Activated CD8-positive, alpha-beta memory T cell treated with anti-CD3 and anti-CD28 coated beads, Interleukin-2, amount 50 U/mL, for 48 hours (primary cell): ENCODE measurements around the gene DEK.
"Not testable (repeated sequence)": the region's sequence is repeated elsewhere in the genome, so short reads cannot be mapped to it uniquely, and the experiment has no call there.

ENCODE experiments used
- DNase-seq: peaks from one replicate; pipeline ENCODE4 v3.0.0-alpha.2; 2020

Gene DEK

DNA sequence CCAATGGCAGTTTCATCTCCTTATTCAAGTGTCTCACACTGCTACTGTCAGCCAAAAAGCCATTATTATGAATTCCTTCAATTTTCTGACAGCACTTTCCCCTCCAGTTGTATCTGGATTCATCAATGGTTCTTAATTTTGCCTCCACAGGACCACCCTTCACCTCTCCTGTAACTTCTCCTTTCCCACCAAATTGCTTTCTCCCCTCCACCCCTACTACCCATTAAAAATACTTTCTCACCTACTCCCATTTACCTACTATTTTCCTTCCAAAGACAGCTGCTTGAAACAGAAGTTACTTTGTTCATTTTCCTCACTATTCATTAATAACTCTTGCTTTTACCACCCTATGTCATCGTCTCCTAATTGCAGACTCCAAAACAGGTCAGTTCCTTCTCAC is 29.8 kb downstream of the DEK start:
- DNase-seq = no peak

DNA sequence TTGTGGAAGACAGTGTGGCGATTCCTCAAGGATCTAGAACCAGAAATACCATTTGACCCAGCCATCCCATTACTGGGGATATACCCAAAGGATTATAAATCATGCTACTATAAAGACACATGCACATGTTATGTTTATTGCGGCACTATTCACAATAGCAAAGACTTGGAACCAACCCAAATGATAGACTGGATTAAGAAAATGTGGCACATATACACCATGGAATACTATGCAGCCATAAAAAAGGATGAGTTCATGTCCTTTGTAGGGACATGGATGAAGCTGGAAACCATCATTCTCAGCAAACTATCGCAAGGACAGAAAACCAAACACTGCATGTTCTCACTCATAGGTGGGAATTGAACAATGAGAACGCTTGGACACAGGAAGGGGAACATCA is 30.6 kb downstream of the DEK start:
- not testable (repeated sequence) for DNase-seq

DNA sequence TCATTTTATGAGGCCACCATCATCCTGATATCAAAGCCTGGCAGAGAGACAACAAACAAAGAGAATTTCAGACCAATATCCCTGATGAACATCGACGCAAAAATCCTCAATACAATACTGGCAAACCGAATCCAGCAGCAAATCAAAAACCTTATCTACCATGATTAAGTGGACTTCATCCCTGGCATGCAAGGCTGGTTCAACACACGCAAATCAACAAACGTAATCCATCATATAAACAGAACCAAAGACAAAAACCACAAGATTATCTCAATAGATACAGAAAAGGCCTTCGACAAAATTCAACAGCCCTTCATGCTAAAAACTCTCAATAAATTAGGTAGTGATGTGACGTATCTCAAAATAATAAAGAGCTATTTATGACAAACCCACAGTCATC is 32.5 kb downstream of the DEK start:
- DNase-seq = not testable (repeated sequence)

DNA sequence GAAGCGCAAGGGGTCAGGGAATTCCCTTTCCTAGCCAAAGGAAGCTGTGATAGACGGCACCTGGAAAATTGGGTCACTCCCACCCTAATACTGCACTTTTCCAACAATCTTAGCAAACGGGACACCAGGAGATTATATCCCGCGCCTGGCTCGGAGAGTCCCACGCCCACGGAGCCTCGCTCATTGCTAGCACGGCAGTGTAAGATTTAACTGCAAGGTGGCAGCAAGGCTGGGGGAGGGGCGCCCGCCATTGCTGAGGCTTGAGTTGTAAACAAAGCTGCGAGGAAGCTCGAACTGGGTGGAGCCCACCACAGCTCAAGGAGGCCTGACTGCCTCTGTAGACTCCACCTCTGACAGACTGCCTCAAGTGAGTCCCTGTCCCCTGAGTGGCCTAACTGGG is 35.7 kb downstream of the DEK start:
- DNase-seq = not testable (repeated sequence)

DNA sequence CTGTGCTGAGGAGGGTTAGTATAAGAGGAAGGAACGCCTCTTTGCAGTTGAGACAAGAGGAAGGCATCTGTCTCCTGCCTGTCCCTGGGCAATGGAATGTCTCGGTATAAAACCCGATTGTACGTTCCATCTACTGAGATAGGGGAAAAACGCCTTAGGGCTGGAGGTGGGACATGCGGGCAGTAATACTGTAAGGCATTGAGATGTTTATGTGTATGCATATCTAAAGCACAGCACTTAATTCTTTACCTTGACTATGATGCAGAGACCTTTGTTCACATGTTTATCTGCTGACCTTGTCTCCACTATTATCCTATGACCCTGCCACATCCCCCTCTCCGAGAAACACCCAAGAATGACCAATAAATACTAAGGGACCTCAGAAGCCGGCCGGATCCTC is 37.2 kb downstream of the DEK start:
- not testable (repeated sequence) for DNase-seq

DNA sequence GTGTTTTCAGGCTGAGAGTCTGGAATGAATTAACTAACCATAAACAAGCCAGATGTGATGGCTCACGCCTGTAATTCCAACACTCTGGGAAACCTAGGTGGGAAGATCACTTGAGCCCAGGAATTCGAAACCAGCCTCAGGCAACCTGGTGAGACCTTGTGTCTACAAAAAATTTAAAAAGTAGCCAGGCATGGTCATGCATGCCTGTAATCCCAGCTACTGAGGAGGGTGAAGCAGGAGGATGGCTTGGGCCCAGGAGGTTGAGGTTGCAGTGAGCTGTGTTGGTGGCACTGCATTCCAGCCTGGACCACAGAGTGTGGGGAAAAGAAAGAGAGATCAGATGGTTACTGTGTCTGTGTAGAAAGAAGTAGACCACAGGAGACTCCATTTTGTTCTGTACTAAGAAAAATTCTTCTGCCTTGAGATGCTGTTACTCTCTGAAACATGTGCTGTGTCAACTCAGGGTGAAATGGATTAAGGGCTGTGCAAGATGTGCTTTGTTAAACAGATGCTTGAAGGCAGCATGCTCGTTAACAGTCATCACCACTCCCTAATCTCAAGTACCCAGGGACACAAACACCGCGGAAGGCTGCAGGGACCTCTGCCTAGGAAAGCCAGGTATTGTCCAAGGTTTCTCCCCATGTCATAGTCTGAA is 37.8 kb downstream of the DEK start:
- not testable (repeated sequence) for DNase-seq

DNA sequence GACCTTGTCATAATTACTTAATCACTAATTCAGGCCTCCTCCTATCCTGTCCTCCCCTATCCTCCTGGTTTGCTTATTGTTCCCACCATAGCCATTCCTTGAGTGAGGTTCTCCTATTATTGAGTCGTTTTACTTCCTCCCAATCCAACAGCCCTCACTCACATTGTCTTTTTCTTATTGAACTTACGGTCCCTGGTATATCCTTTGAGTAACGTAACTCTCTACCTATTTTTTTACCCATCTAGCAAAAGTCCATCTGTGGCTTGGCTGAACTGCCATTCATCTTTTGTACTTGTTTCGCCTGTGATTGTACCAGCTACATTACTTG is 43.1 kb downstream of the DEK start:
- no peak for DNase-seq

DNA sequence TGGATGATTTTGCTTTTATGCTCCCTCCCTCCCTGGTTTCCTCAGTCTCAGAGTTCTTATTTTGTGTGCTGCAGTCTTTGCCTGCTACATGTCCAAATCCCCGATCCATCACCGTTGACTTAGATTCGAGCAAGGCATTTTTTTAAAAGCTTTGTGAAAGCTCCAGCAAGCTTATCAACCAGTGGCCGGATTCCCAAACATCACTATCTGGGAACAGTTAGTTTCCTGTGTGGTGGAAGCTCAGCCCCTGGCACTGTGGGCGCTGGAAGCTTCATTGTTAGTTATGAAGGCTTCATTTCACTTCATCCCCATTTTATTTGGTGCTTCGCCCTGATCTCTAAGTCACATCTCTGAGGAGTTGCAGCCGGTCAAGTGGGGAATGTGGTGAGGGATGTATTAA is 44.7 kb downstream of the DEK start:
- DNase-seq = no peak

DNA sequence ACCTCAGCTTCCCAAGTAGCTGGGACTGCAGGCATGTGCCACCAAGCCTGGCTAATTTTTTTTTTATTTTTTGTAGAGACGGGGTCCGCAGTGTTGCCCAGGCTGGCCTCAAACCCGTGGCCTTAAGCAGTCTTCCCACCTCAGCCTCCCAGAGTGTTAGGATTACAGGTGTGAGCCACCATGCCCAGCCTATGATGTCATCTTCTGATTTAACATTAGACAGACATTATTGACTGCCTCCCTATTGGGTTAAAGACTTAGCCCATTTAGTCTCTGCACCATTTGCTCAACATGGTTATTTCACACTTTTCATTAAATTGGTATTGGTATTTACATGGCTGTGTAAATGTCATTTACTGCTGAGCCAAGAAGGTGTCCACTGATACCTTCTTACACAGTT is 46.1 kb downstream of the DEK start:
- DNase-seq = no peak

DNA sequence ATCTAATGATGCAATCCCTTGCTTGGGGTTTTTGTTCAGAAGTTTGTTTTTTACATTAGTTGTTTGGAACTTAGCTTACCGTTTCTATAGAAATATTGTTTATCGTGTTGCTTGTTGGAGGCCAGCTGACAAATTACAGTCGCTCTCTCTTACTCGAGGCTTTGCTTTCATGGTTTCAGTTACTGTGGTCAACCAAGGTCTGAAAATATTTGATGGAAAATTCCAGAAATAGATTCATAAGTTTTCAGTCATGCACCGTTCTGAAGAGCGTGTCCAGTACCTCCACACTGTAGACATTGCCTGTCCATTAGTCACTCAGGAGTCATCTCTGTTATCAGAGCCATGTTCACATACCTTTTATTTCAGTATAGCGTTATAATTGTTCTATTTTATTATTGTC is 47.9 kb downstream of the DEK start:
- no peak for DNase-seq

DNA sequence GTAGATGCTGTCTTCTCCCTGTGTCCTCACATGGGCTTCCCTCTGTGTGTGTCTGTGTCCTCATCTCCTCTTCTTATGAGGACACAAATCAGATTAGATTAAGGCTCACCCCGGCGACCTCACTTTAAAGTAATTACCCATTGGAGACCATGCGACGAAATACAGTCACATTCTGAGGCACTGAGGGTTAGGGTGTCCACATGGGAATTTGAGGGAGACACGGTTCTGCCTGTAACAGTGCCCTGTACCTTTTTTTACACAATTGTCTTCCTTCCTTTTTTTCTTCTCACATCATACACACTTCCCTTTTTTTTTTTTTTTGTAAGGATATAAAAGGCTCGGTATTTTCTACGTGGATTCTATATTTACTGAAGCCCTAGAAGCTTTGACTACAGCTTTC is 48.9 kb downstream of the DEK start:
- no peak for DNase-seq

DNA sequence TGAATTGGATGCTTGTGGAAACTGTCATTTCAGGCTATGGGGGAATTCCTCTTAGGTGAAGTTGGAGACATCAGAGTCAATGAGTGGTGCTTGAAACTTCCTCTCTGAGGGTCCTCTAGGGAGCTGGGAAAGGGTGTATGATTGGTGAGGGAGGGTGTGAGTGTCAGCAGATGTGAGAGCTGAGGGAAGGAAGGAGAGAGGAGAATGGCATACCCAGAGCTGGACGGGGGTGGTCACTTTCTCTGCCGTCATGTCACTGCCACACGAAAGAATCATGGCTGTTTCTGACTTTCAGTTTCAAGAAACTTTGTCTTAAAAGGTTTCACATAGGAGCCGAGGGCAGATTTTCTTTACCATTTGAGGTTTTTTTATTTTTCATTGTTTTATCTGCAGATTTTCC is 50.3 kb downstream of the DEK start:
- no peak for DNase-seq

DNA sequence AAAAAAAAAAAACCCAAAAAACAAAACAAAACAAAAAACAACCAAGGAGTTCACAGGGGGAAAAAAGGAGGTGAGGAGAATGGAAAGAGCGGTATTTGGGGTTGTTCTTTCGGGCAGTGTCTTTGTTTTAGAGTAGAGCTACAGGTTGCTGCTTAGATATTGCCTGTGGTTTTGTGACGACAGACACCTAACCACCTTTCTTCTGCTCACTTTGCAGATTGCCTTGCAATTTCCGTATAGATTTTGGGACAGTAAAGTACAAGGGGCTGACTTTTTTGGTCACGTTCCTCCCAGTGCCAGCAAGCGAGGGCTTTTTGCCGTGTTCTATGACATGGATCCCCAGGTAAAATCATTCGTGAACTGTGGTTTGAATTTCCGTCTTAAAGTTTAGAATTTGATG is 50.9 kb downstream of the DEK start:
- DNase-seq = no peak

DNA sequence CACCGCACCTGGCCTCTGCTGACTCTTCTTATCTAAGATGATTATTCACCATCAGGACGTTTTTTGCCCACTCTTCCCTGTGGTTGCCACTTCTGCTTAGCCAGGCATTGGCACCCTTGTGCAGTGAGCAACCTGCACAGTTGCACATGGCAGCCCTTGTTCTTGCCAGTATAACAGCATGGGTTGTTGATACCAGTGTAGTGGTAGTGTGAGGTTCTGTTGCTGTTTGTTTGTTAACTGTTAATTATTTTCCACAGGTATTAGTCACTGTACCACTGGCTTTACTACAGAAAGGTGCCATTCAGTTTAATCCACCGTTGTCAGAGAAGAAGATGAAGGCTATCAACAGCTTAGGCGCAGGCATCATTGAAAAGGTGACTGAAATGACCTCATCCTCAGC is 52.1 kb downstream of the DEK start:
- no peak for DNase-seq

DNA sequence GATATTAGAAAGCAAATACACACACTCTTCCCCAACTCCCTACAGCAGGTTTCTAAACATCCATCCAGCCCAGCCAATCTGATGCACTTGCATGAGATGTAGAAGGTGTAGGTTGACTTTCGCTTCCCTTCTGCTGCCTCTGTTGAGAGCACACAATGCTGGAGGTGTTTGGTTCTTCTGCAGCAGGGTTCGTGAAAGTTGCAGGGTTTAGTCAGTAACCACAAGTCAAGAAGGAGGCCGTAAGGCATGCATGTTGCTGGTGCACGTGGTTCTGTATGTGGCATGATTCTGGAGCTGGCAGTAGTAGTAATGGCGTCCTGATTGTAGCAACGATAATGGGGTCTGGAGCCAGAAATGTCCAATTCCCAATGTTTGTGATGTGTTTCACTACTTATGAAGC is 53.0 kb downstream of the DEK start:
- DNase-seq = no peak

DNA sequence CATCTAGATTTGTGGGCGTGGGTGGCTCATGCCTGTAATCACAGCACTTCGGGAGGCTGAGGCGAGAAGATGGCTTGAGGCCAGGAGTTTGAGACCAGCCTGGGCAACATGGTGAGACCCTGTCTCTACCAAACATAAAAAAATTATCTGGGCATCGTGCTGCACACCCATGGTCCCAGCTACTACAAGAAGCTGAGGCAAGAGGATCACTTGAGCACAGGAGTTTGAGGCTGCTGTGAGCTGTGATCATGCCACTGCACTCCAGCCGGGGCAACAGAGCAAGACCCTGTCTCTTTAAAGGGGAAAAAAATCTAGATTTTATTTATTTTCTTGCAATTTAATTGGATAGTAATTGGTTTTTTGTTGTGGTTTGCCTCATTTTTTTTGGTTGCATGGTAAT is 53.6 kb downstream of the DEK start:
- DNase-seq = no peak

DNA sequence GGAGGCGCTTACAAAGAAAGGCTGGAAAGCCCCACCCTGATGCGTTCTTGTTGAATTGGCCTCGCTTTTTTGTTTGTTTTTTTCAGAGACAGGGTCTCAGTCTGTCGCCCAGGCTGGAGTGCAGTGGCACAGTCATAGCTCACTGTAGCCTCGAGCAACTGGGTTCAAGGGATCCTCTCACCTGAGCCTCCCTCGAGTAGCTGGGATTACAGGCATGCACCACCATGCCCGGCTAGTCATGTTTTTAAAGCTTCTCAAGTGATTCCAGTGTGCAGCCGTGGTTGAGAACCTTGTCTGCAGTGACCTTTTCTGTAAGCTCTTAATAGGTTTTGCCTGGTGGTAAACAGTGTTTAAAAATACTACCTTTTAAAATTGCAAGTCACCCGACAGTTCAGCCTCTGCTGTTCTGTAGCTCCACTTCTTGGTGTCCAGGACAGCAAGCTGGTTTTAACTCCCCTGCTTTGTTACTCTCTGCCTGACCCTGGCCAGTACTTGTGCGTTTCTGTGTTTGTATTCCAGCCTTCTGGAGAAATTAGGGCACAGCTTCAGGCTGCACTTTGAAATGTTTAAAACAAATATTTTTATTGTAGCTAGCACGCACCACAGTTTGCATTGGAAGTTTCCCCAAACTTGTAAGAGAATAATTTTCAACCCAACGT is 54.7 kb downstream of the DEK start:
- DNase-seq = no peak

DNA sequence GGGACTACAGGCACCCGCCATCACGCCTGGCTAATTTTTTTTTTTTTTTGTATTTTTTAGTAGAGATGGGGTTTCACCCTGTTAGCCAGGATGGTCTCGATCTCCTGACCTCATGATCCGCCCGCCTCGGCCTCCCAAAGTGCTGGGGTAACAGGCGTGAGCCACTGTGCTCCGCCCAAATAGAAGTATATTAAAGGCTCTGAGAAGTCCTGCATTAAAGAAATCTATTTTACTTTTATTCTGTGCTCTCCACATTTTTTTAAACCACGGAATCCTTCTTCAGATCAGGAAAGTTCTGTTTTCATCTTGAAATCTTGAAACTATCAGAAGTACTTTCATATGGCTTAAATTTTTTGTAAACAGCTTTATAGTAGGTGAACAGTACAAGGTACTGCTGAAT is 55.6 kb downstream of the DEK start:
- DNase-seq = not testable (repeated sequence)

DNA sequence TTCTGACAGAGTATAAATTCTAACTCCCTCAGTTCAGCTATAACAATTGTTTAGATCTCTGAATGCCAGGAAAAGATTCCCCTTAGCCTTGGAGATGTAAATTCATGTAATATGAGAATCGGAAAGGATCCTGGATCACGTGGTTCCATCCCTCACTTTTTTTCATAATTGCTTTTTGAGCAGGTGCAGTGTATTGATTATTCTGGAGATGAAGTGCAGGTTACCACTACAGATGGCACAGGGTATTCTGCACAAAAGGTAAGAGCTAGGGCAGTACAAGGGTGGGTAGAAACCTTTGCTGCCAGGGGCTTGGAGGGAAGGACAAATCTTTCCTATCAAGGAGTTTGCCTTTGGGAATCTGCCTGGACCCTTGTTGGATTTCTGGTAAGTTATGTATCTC is 56.4 kb downstream of the DEK start:
- no peak for DNase-seq

DNA sequence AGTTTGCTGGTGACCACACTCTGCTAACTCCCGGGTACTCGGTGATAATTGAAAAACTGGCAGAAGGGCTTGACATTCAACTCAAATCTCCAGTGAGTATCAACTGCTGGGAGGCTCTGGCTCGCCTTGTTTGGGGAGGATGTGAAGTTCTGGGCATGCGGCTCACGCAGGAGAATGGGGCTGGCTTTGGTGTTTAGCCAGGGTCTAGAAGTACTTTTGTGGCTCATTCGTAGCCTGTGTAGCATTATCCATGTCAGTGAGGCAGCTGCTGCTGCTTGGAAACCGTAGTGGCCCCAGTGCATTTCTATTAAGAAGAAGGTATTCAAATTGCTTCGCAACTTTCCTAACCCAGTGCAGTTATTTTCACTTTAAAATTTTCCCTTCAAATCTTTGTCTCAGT is 56.9 kb downstream of the DEK start:
- no peak for DNase-seq

DNA sequence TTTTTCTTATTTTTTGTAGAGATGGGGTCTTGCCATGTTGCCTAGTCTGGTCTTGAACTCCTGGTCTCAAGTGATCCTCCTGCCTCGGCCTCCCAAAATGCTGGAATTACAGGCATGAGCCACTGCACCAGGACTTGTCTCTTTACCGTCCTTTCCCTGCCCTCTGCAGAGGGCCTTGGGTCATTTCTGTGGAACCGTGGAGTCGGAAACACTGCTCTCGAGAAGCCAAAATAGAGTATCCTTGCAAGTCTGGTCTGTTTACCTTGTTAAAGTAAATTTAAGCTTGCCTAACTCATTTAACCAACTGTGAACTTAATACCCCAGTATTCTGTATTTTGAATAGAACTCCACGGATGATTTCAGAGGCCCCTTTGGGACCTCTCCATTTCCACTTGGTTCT is 57.7 kb downstream of the DEK start:
- no peak for DNase-seq

DNA sequence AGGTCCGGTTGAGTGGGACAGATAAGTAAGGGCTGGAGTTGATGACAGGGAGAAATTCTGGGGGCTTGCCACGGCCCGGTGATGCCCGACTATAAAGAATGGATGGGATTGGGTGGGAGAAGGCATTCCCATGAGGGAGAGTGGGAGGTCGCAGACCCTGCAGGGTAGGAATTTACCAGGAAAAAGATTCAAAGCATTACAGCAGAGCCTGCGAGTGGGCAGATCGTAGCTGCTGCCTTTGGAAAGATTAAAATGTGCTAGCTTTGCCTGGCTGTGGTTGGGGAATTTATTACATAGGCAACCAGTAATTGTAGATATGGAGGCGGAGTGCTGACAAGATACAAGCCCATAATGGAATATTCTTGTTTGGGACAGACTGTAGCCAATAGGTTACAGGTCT is 59.6 kb downstream of the DEK start:
- DNase-seq = no peak

DNA sequence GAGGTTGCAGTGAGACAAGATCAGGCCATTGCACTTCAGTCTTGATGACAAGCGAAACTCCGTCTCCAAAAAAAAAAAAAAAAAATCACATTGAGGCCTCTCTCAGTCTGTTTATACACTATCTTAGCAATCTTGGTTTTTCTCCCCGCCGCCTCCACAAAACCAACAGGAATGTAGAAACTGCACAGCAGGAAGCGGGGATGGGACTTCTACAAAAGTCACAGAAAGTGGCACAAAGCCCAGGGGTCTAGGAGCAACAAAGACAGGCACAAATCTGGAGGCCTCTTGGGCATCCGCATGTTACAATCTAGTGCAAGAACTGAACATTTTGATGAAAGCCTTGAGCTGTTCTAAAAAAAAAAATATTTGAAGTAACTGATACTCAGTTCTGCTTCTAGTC is 60.5 kb downstream of the DEK start:
- DNase-seq = no peak

DNA sequence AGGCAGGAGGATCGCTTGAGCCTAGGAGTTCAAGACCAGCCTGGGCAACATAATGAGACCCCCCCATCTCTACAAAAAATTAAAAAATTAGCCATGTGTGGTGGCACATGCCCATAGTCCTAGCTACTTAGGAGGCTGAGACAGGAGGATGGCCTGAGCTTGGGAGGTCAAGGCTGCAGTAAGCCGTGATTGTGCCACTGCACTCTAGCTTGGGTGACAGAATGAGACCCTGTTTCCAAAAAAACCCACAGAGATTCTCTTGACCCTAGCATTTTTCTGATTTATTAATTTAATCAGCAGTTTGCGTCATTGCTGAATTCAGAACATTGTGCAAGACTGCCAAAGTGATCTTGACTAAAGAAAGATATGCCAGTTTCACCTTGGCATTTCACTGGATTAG is 72.3 kb downstream of the DEK start:
- DNase-seq = no peak

DNA sequence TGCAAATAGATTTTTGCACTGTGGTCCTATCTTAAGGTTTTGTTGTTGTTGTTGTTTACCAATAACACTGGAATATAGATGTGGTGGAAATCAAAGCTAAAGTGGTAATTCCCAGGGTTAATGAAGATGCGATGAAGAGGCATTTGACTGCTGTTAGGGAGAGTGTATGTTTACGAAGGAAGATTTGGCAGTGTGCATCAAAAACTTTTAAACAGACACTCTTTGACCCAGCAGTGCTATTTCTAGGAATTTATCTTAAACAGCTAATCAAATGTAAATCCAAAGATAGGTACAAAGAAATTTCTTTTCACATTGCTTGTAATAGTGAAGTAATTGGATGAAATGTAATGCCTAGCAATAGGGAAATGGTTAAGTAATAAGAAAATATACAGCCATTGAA is 75.1 kb downstream of the DEK start:
- no peak for DNase-seq
